ENCODE measurements around the gene EDAR. TPM values are rescaled to one million over a fixed set of nuclear protein-coding genes. Genes with fewer than 3 reads are reported as not detected.

The EDAR gene
- total RNA-seq, 6 experiments from 2014 or later, result 0.06 to 1.6 (median 0.28) TPM

GRCh38 chr2:109027702-109028101 is 38.7 kb upstream of the EDAR start:
- no peaks in the 10 kb centered on the region for H3K36me3 ChIP-seq
- H3K27ac ChIP-seq, result no peak overlapping the region
- TF ChIP-seq POLR2A (IDR thresholded peaks at IDR 0.05) (no peak), CTCF (IDR thresholded peaks at IDR 0.05) (no peak)
- H3K4me1 ChIP-seq, result peaks cover 0 to 4% (median 1%) of the 10 kb centered on the region in 4 donors
- intact Hi-C loops (cut with DNase I), result no loop called here
- 100% methylated on average over 4 of the region's 5 CpGs for WGBS (ENCODE audit: insufficient coverage, low coverage, low lambda C conversion rate, missing lambda C conversion rate)
- no peaks in the 10 kb centered on the region for H3K9me3 ChIP-seq
- peak in 1 of 3 donors; percentile 21 for DNase-seq
- no peak overlapping the region for H3K4me3 ChIP-seq
- H3K27me3 ChIP-seq, result no peaks in the 10 kb centered on the region
- no peak for ATAC-seq

- no peaks in the 10 kb centered on the region for H3K27me3 ChIP-seq
- intact Hi-C loops (cut with DNase I), result no loop called here
- 92% methylated on average over 3 of the region's 3 CpGs for WGBS (ENCODE audit: insufficient coverage, low coverage, low lambda C conversion rate, missing lambda C conversion rate)
- peaks cover 0 to 25% (median 5%) of the 10 kb centered on the region in 4 donors for H3K4me1 ChIP-seq
- DNase-seq (peak in 1 of 3 donors; percentile 33), ATAC-seq (no peak)
- H3K4me3 ChIP-seq, result no peak overlapping the region
- no peaks in the 10 kb centered on the region for H3K9me3 ChIP-seq
- H3K36me3 ChIP-seq, result no peaks in the 10 kb centered on the region
- H3K27ac ChIP-seq, result no peak overlapping the region
- TF ChIP-seq CTCF (IDR thresholded peaks at IDR 0.05) (no peak), POLR2A (IDR thresholded peaks at IDR 0.05) (no peak)
Observed at GRCh38 chr2:109024477-109024876, 35.5 kb upstream of the EDAR start.

- Histone ChIP-seq H3K27me3 (no peaks in the 10 kb centered on the region), H3K36me3 (no peaks in the 10 kb centered on the region), H3K27ac (peak overlapping the region in 2 of 3 donors; percentile 45 to 84), H3K9me3 (no peaks in the 10 kb centered on the region), H3K4me3 (no peak overlapping the region), H3K4me1 (peaks cover 0 to 31% (median 5%) of the 10 kb centered on the region in 4 donors)
- ATAC-seq (peak; percentile 90 to 97 (median 94)), DNase-seq (peak; percentile 77 to 93 (median 92))
- WGBS (ENCODE audit: insufficient coverage, low coverage, low lambda C conversion rate, missing lambda C conversion rate), result 31% methylated on average over 8 of the region's 13 CpGs
- intact Hi-C loops (cut with DNase I), result no loop called here
- no peak for TF ChIP-seq POLR2A (IDR thresholded peaks at IDR 0.05)
- peak in 2 of 4 donors; percentile 32 to 41 for TF ChIP-seq CTCF (IDR thresholded peaks at IDR 0.05)
Observed at GRCh38 chr2:109021895-109022300, 32.9 kb upstream of the EDAR start.

- WGBS (ENCODE audit: insufficient coverage, low coverage, low lambda C conversion rate, missing lambda C conversion rate), result 29% methylated on average over 7 of the region's 7 CpGs
- no peak for TF ChIP-seq CTCF (IDR thresholded peaks at IDR 0.05)
- TF ChIP-seq POLR2A (IDR thresholded peaks at IDR 0.05), result no peak
- no peaks in the 10 kb centered on the region for H3K9me3 ChIP-seq
- DNase-seq (no peak), ATAC-seq (peak in 1 of 4 donors; percentile 35)
- no peaks in the 10 kb centered on the region for H3K36me3 ChIP-seq
- intact Hi-C loops (cut with DNase I), result no loop called here
- H3K27ac ChIP-seq, result peak overlapping the region in 2 of 3 donors; percentile 3 to 9
- peaks cover 0 to 37% (median 5%) of the 10 kb centered on the region in 4 donors for H3K4me1 ChIP-seq
- H3K27me3 ChIP-seq, result no peaks in the 10 kb centered on the region
- no peak overlapping the region for H3K4me3 ChIP-seq
Observed at GRCh38 chr2:109020217-109020637, 31.2 kb upstream of the EDAR start.
